ENCODE data around the gene RINL. TPM values are rescaled to one million over a fixed set of nuclear protein-coding genes. Genes with fewer than 3 reads are reported as not detected.

The RINL gene
- total and polyA plus RNA-seq, 3 donors from 2014 or later: 2.6 to 5.2 (median 3.0) TPM

DNA sequence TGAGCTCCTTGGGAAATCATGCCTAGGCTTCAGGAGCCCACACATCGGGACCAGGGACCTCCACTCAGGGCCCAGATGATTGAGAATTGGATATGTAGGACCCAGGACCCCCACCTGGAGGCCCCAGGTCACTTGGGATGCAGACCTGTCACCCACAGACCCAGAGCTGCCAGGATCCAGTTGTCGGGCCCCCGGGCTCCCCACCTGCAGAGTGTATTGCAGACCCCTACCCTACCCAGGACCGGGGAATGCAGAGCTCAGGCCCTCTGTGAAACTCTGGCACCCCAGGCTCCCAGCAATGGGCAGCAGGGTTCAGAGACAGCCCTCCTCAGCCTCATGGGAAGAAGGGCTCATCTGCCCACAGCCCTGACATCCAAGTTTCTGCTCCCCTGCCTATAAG, 27.5 kb upstream of the RINL start:
- Histone ChIP-seq H3K27me3 (no peaks in the 10 kb centered on the region), H3K4me3 (no peak overlapping the region), H3K27ac (no peak overlapping the region), H3K36me3 (ENCODE audit: low read depth, missing control alignments) (no peaks in the 10 kb centered on the region), H3K9me3 (no peaks in the 10 kb centered on the region), H3K4me1 (peaks cover under 1% of the 10 kb centered on the region)
- 98% methylated on average over 4 of the region's 4 CpGs; no CpG with 5 or more reads in 1 of the 2 donors for WGBS, 2 donors
- DNase-seq: no peak
- intact Hi-C loops (cut with DNase I; ENCODE audit: low total_unique reads): no loop called here
- TF ChIP-seq POLR2A (IDR thresholded peaks at IDR 0.05): no peak
- TF ChIP-seq, protein P1, sequence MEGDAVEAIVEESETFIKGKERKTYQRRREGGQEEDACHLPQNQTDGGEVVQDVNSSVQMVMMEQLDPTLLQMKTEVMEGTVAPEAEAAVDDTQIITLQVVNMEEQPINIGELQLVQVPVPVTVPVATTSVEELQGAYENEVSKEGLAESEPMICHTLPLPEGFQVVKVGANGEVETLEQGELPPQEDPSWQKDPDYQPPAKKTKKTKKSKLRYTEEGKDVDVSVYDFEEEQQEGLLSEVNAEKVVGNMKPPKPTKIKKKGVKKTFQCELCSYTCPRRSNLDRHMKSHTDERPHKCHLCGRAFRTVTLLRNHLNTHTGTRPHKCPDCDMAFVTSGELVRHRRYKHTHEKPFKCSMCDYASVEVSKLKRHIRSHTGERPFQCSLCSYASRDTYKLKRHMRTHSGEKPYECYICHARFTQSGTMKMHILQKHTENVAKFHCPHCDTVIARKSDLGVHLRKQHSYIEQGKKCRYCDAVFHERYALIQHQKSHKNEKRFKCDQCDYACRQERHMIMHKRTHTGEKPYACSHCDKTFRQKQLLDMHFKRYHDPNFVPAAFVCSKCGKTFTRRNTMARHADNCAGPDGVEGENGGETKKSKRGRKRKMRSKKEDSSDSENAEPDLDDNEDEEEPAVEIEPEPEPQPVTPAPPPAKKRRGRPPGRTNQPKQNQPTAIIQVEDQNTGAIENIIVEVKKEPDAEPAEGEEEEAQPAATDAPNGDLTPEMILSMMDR (IDR thresholded peaks at IDR 0.05): no peak

DNA sequence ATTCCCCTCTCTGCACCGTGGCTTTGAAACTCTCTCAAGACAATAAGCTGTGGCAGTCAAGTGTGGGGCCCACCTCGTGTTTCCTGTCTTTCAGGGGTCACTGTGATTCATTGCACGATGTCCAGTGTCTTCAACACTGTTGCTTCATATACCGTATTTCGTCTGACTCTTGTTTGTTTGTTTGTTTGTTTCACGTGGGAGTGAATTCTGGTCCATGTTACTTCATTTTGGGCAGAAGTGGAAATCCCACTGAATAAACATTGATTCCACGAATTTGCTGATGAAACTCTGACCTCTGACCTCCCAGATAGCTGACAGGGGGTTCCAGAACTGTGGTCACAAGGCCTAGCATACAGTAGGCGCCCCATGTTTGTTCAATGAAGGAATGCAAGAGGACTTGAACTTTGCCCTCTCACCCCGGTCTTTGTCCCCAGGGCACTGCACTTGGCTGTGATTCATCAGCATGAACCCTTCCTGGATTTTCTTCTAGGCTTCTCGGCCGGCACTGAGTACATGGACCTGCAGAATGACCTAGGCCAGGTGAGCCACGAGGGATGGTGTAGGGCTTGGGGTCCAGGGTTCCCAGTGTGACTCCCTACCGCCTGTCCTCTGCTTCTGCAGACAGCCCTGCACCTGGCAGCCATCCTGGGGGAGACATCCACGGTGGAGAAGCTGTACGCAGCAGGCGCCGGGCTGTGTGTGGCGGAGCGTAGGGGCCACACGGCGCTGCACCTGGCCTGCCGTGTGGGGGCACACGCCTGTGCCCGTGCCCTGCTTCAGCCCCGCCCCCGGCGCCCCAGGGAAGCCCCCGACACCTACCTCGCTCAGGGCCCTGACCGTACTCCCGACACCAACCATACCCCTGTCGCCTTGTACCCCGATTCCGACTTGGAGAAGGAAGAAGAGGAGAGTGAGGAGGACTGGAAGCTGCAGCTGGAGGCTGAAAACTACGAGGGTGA, 26.8 kb upstream of the RINL start:
- TF ChIP-seq, protein P1 (IDR thresholded peaks at IDR 0.05): no peak
- TF ChIP-seq POLR2A (IDR thresholded peaks at IDR 0.05): no peak
- H3K4me3 ChIP-seq: no peak overlapping the region
- H3K9me3 ChIP-seq: no peaks in the 10 kb centered on the region
- 82 to 90% methylated on average over 12 to 35 of the region's 35 CpGs for WGBS, 2 donors
- DNase-seq: no peak
- no peaks in the 10 kb centered on the region for H3K27me3 ChIP-seq
- H3K27ac ChIP-seq: no peak overlapping the region
- H3K36me3 ChIP-seq (ENCODE audit: low read depth, missing control alignments): no peaks in the 10 kb centered on the region
- intact Hi-C loops (cut with DNase I; ENCODE audit: low total_unique reads): no loop called here
- peaks cover 5% of the 10 kb centered on the region for H3K4me1 ChIP-seq

DNA sequence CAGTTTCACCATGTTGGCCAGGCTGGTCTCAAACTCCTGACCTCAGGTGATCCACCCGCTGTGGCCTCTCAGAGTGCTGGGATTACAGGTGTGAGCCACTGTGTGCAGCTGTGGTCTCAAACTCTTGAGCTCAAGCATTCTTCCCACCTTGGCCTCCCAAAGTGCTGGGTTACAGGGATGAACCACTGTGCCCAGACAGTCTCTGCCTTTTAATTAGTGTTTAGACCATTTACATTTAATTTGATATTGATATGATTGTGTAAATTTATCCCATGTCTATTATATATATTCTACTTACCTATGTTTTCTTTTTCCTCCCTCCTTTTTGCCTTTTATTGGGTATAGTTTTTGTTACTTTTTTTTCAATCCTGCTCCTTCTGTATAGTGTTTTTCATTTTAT, 23.6 kb upstream of the RINL start:
- Histone ChIP-seq H3K9me3 (no peaks in the 10 kb centered on the region), H3K36me3 (ENCODE audit: low read depth, missing control alignments) (no peaks in the 10 kb centered on the region), H3K4me3 (no peak overlapping the region), H3K27me3 (no peaks in the 10 kb centered on the region), H3K27ac (no peak overlapping the region), H3K4me1 (peaks cover 17% of the 10 kb centered on the region)
- DNase-seq: no peak
- no peak for TF ChIP-seq POLR2A (IDR thresholded peaks at IDR 0.05)
- TF ChIP-seq, protein P1 (IDR thresholded peaks at IDR 0.05): no peak
- intact Hi-C loops (cut with DNase I; ENCODE audit: low total_unique reads): no loop called here
- WGBS, 2 donors: 100% methylated on average over 1 of the region's 1 CpG

DNA sequence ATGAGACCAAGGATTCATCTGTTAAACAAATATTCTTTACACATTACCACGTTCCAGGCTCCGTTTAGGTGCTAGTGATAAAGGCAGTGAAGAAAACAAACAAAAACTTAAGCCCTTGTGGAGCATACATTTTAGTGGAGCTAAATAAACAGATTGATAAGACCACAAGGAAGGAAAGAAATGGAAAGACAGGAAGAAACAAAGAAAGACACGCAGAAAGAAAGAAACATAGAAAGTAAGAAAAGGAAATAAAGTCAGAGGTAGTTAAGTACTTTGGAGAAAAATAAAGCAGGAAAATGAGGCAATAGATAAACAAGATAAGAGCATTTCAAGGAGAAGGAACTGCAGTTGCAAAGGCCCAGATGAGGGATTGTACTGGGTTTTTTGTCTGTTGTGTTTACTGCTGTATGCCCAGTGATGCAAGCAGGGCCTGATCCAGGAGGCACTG, 22.7 kb upstream of the RINL start:
- intact Hi-C loops (cut with DNase I; ENCODE audit: low total_unique reads): no loop called here
- Histone ChIP-seq H3K4me3 (peak overlapping the region in 1 of 2 donors; percentile 84), H3K27ac (peak overlapping the region; percentile 73 to 88), H3K4me1 (peaks cover 17% of the 10 kb centered on the region), H3K36me3 (ENCODE audit: low read depth, missing control alignments) (no peaks in the 10 kb centered on the region), H3K9me3 (no peaks in the 10 kb centered on the region), H3K27me3 (no peaks in the 10 kb centered on the region)
- no peak for DNase-seq
- no peak for TF ChIP-seq POLR2A (IDR thresholded peaks at IDR 0.05)
- TF ChIP-seq, protein P1 (IDR thresholded peaks at IDR 0.05): no peak
- 31 to 36% methylated on average over 3 of the region's 3 CpGs for WGBS, 2 donors

Measured in testis (tissue), 3 donors.